GM12875 (cell line): ENCODE measurements around the gene OSBPL10.

Source experiments
- H3K4me3 ChIP-seq: one replicate; pipeline ENCODE4 v1.5.1; 2011; ENCODE audit warnings: low read depth, low read length, control low read depth
- CTCF ChIP-seq: IDR thresholded peaks from 2 replicates; pipeline ENCODE4 v1.5.1; 2011; ENCODE audit warnings: low read depth, mild to moderate bottlenecking, control low read depth, inconsistent platforms, low read length, moderate library complexity, borderline replicate concordance; ENCODE audit not compliant: insufficient read depth

OSBPL10 gene

GRCh38 chr3:31974471-31974870 lies 6.6 kb downstream of the OSBPL10 start:
- TF ChIP-seq CTCF, result no peak

DNA sequence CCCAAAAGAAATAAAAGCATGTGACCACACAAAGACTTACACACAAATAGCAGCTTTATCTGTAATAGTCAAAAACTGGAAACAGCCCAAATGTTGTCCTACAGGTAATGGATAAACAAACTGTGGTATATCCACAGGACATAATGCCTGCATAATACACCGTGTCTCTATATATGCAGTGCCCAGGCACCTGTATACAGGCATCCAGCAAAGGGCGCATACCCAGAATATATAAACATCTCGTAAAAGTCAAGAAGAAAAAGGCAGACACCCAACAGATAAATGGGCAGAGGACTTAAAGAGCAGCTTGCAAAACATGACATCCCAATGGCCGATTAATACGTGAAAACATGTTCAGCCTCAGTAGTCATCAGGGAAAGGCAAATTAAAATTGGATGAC lies 7.2 kb downstream of the OSBPL10 start:
- TF ChIP-seq CTCF, result no peak
- no peak overlapping the region for H3K4me3 ChIP-seq

More at GRCh38 chr3:31974471-31974870, 6.6 kb downstream of the OSBPL10 start:
- H3K4me3 ChIP-seq, result no peak overlapping the region

DNA sequence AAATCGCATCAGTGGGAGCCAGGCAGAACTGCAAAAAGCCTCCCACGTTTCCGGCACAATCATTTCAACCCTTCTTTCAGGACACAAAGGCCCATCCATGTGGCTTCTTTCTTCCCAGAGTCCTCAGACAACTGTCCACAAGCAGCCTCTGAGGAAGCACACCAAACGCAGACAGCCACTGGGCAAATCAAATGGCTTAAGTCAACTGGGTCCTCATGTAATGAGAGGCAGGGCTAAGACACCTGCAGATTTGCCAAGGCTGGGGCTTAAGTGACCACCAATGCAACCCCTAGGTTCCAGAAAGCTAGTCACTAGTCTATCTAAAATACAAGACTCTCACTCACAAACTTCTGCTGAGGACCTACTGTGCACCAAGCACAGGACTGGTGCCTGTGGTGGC lies 8.0 kb downstream of the OSBPL10 start:
- TF ChIP-seq CTCF, result no peak

GRCh38 chr3:31971607-31972006 lies 9.5 kb downstream of the OSBPL10 start:
- no peak overlapping the region for H3K4me3 ChIP-seq
- TF ChIP-seq CTCF, result no peak

More for the DNA sequence above, 8.0 kb downstream of the OSBPL10 start:
- no peak overlapping the region for H3K4me3 ChIP-seq

- H3K4me3 ChIP-seq, result no peak overlapping the region
- no peak for TF ChIP-seq CTCF
These were observed 12.1 kb downstream of the OSBPL10 start for GRCh38 chr3:31968927-31969418.

DNA sequence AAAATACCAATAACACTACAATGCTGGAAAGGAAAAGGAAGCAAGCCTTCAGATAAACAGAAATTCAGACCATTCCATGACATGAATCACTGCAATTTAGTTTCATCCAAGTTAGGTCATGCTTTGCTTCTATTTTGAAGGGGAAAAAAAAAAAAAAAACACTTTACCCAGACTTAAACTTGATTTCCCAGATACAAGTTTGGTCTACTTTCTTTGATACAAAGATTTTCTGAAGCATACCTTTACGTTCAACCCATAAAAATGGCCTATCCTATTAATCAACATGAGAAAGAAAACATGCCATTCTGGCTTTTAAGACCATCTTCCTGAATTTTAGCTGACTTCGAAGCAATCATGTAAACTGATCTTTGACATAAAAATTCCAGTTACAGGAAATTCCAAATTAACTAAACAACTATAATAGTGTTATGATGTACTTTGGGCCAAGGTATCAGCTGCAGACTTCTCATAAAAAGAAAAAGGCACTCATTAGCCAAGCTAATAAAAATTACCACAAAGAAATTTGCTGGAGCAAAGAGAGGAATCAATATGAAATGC lies 12.6 kb downstream of the OSBPL10 start:
- no peak overlapping the region for H3K4me3 ChIP-seq
- TF ChIP-seq CTCF, result no peak

GRCh38 chr3:31967592-31967991 lies 13.5 kb downstream of the OSBPL10 start:
- no peak overlapping the region for H3K4me3 ChIP-seq

More at GRCh38 chr3:31967592-31967991, 13.5 kb downstream of the OSBPL10 start:
- TF ChIP-seq CTCF, result no peak
